ENCODE results near the gene CAPG.

The CAPG gene

GRCh38 chr2:85357736-85358135 is 52.4 kb downstream of the CAPG start:
- no peak for DNase-seq (ENCODE audit: low read depth in 3 of 3)

- DNase-seq (ENCODE audit: low read depth in 3 of 3): no peak
Observed at GRCh38 chr2:85356186-85356585, 54.0 kb downstream of the CAPG start.

GRCh38 chr2:85355521-85355920 is 54.6 kb downstream of the CAPG start:
- DNase-seq (ENCODE audit: low read depth in 3 of 3): no peak

GRCh38 chr2:85355073-85355410 is 55.1 kb downstream of the CAPG start:
- no peak for DNase-seq (ENCODE audit: low read depth in 3 of 3)

- DNase-seq (ENCODE audit: low read depth in 3 of 3): peak; percentile 91 to 93 (median 93)
Observed at GRCh38 chr2:85354286-85355072, 55.7 kb downstream of the CAPG start, which contains the start of the genes ELMOD3 and RETSAT. ELMOD3 (plus strand) TSS chr2:85354769; CDS start chr2:85357199, 2,430 bp downstream. RETSAT (minus strand) TSS chr2:85354528; CDS start chr2:85354507, 21 bp downstream.

GRCh38 chr2:85353876-85354285 is 56.3 kb downstream of the CAPG start:
- DNase-seq (ENCODE audit: low read depth in 3 of 3): peak in 1 of 3 experiments; percentile 16

- no peak for DNase-seq (ENCODE audit: low read depth in 3 of 3)
Observed at GRCh38 chr2:85347599-85347998, 62.6 kb downstream of the CAPG start.

Measured in stimulated activated CD4-positive, alpha-beta T cell treated with anti-CD3 and anti-CD28 coated beads, TNF-alpha, amount 100 ng/mL, for 24 hours (primary cell).